Activated naive CD4-positive, alpha-beta T cell treated with anti-CD3 and anti-CD28 coated beads, Interleukin-2, amount 50 U/mL, for 24 hours (primary cell): Measurements from ENCODE around the gene IGSF22.
"Not testable (repeated sequence)": the region's sequence is repeated elsewhere in the genome, so short reads cannot be mapped to it uniquely, and the experiment has no call there.

Source experiments
- H3K27ac Mint-ChIP-seq: one replicate; pipeline ENCODE4 v1.8.0; 2021; ENCODE audit warnings: mild to moderate bottlenecking, mixed read lengths
- H3K27me3 Mint-ChIP-seq: one replicate; pipeline ENCODE4 v1.8.0; 2021; ENCODE audit warnings: mixed read lengths
- H3K36me3 Mint-ChIP-seq: one replicate; pipeline ENCODE4 v1.8.0; 2021; ENCODE audit warnings: mixed read lengths
- H3K4me1 Mint-ChIP-seq: one replicate; pipeline ENCODE4 v1.8.0; 2021; ENCODE audit warnings: mixed read lengths
- H3K4me3 Mint-ChIP-seq: one replicate; pipeline ENCODE4 v1.8.0; 2021; ENCODE audit warnings: mild to moderate bottlenecking, mixed read lengths
- H3K9me3 Mint-ChIP-seq: one replicate; pipeline ENCODE4 v1.8.0; 2021; ENCODE audit warnings: mixed read lengths

Gene IGSF22

GRCh38 chr11:18692941-18693760 lies 32.8 kb downstream of the IGSF22 start:
- H3K4me1 Mint-ChIP-seq = peaks cover 6% of the 10 kb centered on the region
- H3K9me3 Mint-ChIP-seq = no peaks in the 10 kb centered on the region
- H3K27me3 Mint-ChIP-seq = no peaks in the 10 kb centered on the region
- H3K27ac Mint-ChIP-seq = no peak overlapping the region
- no peaks in the 10 kb centered on the region for H3K36me3 Mint-ChIP-seq
- H3K4me3 Mint-ChIP-seq = no peak overlapping the region

GRCh38 chr11:18691467-18692140 lies 34.4 kb downstream of the IGSF22 start:
- H3K27ac Mint-ChIP-seq, H3K27me3 Mint-ChIP-seq, H3K4me1 Mint-ChIP-seq, H3K9me3 Mint-ChIP-seq, H3K36me3 Mint-ChIP-seq, H3K4me3 Mint-ChIP-seq: not testable (repeated sequence)

GRCh38 chr11:18684267-18684666 lies 41.7 kb downstream of the IGSF22 start:
- Mint-ChIP-seq H3K36me3 (no peaks in the 10 kb centered on the region), H3K27me3 (no peaks in the 10 kb centered on the region), H3K27ac (no peak overlapping the region), H3K4me3 (no peak overlapping the region), H3K9me3 (no peaks in the 10 kb centered on the region), H3K4me1 (peaks cover 5% of the 10 kb centered on the region)

GRCh38 chr11:18682466-18682865 lies 43.5 kb downstream of the IGSF22 start:
- no peak overlapping the region for H3K4me3 Mint-ChIP-seq
- no peak overlapping the region for H3K27ac Mint-ChIP-seq
- H3K4me1 Mint-ChIP-seq = peaks cover 10% of the 10 kb centered on the region
- H3K9me3 Mint-ChIP-seq = no peaks in the 10 kb centered on the region
- no peaks in the 10 kb centered on the region for H3K27me3 Mint-ChIP-seq
- H3K36me3 Mint-ChIP-seq = no peaks in the 10 kb centered on the region

GRCh38 chr11:18681949-18682348 lies 44.0 kb downstream of the IGSF22 start:
- H3K4me1 Mint-ChIP-seq, H3K9me3 Mint-ChIP-seq, H3K27ac Mint-ChIP-seq, H3K4me3 Mint-ChIP-seq, H3K27me3 Mint-ChIP-seq, H3K36me3 Mint-ChIP-seq: not testable (repeated sequence)

GRCh38 chr11:18677560-18677959 lies 48.4 kb downstream of the IGSF22 start:
- H3K27ac Mint-ChIP-seq = no peak overlapping the region
- H3K27me3 Mint-ChIP-seq = no peaks in the 10 kb centered on the region
- H3K36me3 Mint-ChIP-seq = no peaks in the 10 kb centered on the region
- H3K4me1 Mint-ChIP-seq = peaks cover 19% of the 10 kb centered on the region
- no peak overlapping the region for H3K4me3 Mint-ChIP-seq
- H3K9me3 Mint-ChIP-seq = no peaks in the 10 kb centered on the region

GRCh38 chr11:18676803-18677202 lies 49.2 kb downstream of the IGSF22 start:
- Mint-ChIP-seq H3K27ac (no peak overlapping the region), H3K9me3 (no peaks in the 10 kb centered on the region), H3K4me3 (no peak overlapping the region), H3K4me1 (peaks cover 25% of the 10 kb centered on the region), H3K36me3 (no peaks in the 10 kb centered on the region), H3K27me3 (no peaks in the 10 kb centered on the region)

GRCh38 chr11:18672209-18672608 lies 53.8 kb downstream of the IGSF22 start:
- H3K9me3 Mint-ChIP-seq, H3K36me3 Mint-ChIP-seq, H3K27me3 Mint-ChIP-seq: not testable (repeated sequence)
- peak overlapping the region; percentile 66 for H3K4me3 Mint-ChIP-seq
- H3K4me1 Mint-ChIP-seq = peaks cover 51% of the 10 kb centered on the region
- peak overlapping the region; percentile 88 for H3K27ac Mint-ChIP-seq

GRCh38 chr11:18671246-18671645 lies 54.7 kb downstream of the IGSF22 start:
- peaks cover 51% of the 10 kb centered on the region for H3K4me1 Mint-ChIP-seq
- H3K36me3 Mint-ChIP-seq = no peaks in the 10 kb centered on the region
- H3K27ac Mint-ChIP-seq = peak overlapping the region; percentile 95
- no peaks in the 10 kb centered on the region for H3K9me3 Mint-ChIP-seq
- H3K27me3 Mint-ChIP-seq = no peaks in the 10 kb centered on the region
- peak overlapping the region; percentile 69 for H3K4me3 Mint-ChIP-seq

GRCh38 chr11:18669711-18670110 lies 56.3 kb downstream of the IGSF22 start:
- H3K4me1 Mint-ChIP-seq = peaks cover 60% of the 10 kb centered on the region
- no peaks in the 10 kb centered on the region for H3K36me3 Mint-ChIP-seq
- peak overlapping the region; percentile 38 for H3K27ac Mint-ChIP-seq
- H3K9me3 Mint-ChIP-seq = no peaks in the 10 kb centered on the region
- no peak overlapping the region for H3K4me3 Mint-ChIP-seq
- H3K27me3 Mint-ChIP-seq = no peaks in the 10 kb centered on the region

- Mint-ChIP-seq H3K4me1 (peaks cover 60% of the 10 kb centered on the region), H3K9me3 (no peaks in the 10 kb centered on the region), H3K27ac (peak overlapping the region; percentile 38), H3K27me3 (no peaks in the 10 kb centered on the region), H3K36me3 (no peaks in the 10 kb centered on the region), H3K4me3 (peak overlapping the region; percentile 5)
Observed at GRCh38 chr11:18669219-18669596, 56.8 kb downstream of the IGSF22 start.

GRCh38 chr11:18668131-18668530 lies 57.9 kb downstream of the IGSF22 start:
- H3K27ac Mint-ChIP-seq = peak overlapping the region; percentile 17
- H3K36me3 Mint-ChIP-seq = no peaks in the 10 kb centered on the region
- peaks cover 55% of the 10 kb centered on the region for H3K4me1 Mint-ChIP-seq
- no peaks in the 10 kb centered on the region for H3K9me3 Mint-ChIP-seq
- H3K4me3 Mint-ChIP-seq = no peak overlapping the region
- no peaks in the 10 kb centered on the region for H3K27me3 Mint-ChIP-seq

- H3K9me3 Mint-ChIP-seq, H3K36me3 Mint-ChIP-seq, H3K27me3 Mint-ChIP-seq: not testable (repeated sequence)
- H3K4me1 Mint-ChIP-seq = peaks cover 34% of the 10 kb centered on the region
- peak overlapping the region; percentile 65 for H3K27ac Mint-ChIP-seq
- peak overlapping the region; percentile 35 for H3K4me3 Mint-ChIP-seq
Observed at GRCh38 chr11:18665353-18665872, 60.6 kb downstream of the IGSF22 start.

GRCh38 chr11:18657673-18658072 lies 68.3 kb downstream of the IGSF22 start:
- H3K4me3 Mint-ChIP-seq = no peak overlapping the region
- H3K4me1 Mint-ChIP-seq = no peaks in the 10 kb centered on the region
- H3K27ac Mint-ChIP-seq = no peak overlapping the region

More at GRCh38 chr11:18657673-18658072, 68.3 kb downstream of the IGSF22 start:
- peaks cover 3% of the 10 kb centered on the region for H3K27me3 Mint-ChIP-seq
- peaks cover 3% of the 10 kb centered on the region for H3K36me3 Mint-ChIP-seq
- no peaks in the 10 kb centered on the region for H3K9me3 Mint-ChIP-seq
